22Rv1 (cell line): ENCODE measurements around the gene CUEDC1.

Experiments used
- ZFX ChIP-seq: fragments of 450-650 bp; IDR thresholded peaks from 2 replicates; pipeline ENCODE4 v1.6.1; 2017; ENCODE audit warnings: antibody characterized with exemption, borderline replicate concordance
- TF ChIP-seq, protein P1 (sequence below): fragments of 450-650 bp; IDR thresholded peaks from 2 replicates; pipeline ENCODE4 v1.5.1; 2017; ENCODE audit warnings: mild to moderate bottlenecking

DNA sequence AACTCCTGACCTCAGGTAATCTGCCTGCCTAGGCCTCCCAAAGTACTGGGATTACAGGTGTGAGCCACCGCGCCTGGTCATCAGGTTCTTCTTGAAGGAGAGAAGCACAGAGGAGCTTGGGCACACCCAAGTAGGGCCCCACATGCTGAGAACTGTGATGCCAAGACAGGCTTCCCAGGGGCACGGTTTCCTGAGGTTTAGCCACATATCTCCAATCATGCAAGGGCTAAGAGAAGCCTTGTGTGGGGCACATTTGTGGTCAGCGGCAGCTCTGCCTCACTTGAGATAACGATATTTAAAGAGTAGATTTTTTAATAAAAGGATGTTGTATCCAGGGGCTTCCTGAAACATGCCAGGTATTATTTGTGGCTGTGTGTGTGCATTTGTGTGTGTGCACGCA, 46.9 kb downstream of the CUEDC1 start:
- TF ChIP-seq, protein P1, sequence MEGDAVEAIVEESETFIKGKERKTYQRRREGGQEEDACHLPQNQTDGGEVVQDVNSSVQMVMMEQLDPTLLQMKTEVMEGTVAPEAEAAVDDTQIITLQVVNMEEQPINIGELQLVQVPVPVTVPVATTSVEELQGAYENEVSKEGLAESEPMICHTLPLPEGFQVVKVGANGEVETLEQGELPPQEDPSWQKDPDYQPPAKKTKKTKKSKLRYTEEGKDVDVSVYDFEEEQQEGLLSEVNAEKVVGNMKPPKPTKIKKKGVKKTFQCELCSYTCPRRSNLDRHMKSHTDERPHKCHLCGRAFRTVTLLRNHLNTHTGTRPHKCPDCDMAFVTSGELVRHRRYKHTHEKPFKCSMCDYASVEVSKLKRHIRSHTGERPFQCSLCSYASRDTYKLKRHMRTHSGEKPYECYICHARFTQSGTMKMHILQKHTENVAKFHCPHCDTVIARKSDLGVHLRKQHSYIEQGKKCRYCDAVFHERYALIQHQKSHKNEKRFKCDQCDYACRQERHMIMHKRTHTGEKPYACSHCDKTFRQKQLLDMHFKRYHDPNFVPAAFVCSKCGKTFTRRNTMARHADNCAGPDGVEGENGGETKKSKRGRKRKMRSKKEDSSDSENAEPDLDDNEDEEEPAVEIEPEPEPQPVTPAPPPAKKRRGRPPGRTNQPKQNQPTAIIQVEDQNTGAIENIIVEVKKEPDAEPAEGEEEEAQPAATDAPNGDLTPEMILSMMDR: no peak
- no peak for TF ChIP-seq ZFX
